Spinal cord (tissue), 10 donors: ENCODE measurements around the gene TRPM2. TPM values are rescaled to one million over a fixed set of nuclear protein-coding genes. Genes with fewer than 3 reads are reported as not detected.
A peak's percentile ranks its signal among the peaks of the same experiment; 100 is the strongest.

Experiments used
- DNase-seq, 6 donors: peaks; one replicate each; pipeline versions ENCODE4 v3.0.0 to v3.0.0-alpha.2; 2013 to 2015; ENCODE audit warnings: low spot score in 6 of 6, low read depth in 4 of 6
- H3K27ac ChIP-seq: one replicate; pipeline ENCODE4 v1.5.1; 2013; ENCODE audit warnings: low read depth, low read length, control low read depth
- H3K27me3 ChIP-seq: one replicate; pipeline ENCODE4 v1.6.1; 2013; ENCODE audit warnings: low read length; ENCODE audit not compliant: control insufficient read depth, insufficient read depth
- H3K36me3 ChIP-seq: one replicate; pipeline ENCODE4 v1.6.1; 2013; ENCODE audit warnings: low read length; ENCODE audit not compliant: control insufficient read depth, insufficient read depth
- H3K4me1 ChIP-seq: one replicate; pipeline ENCODE4 v1.6.1; 2013; ENCODE audit warnings: low read length; ENCODE audit not compliant: control insufficient read depth, insufficient read depth
- H3K4me3 ChIP-seq: one replicate; pipeline ENCODE4 v1.5.1; 2013; ENCODE audit warnings: low read depth, low read length, control low read depth
- H3K9me3 ChIP-seq: one replicate; pipeline ENCODE4 v1.6.1; 2013; ENCODE audit warnings: low read length; ENCODE audit not compliant: control insufficient read depth, insufficient read depth
- WGBS: methylation state at CpG from one replicate; pipeline ENCODE4 v1.1.5; 2013; ENCODE audit warnings: missing lambda C conversion rate; ENCODE audit not compliant: insufficient coverage; 5-methylcytosine and 5-hydroxymethylcytosine counted together
- polyA plus RNA-seq, 2 donors: library from polyadenylated mRNA; unstranded; fragments of 120-200 nt; gene quantifications; one replicate each; pipeline ENCODE4 v1.2.1, GENCODE V29; 2013; ENCODE audit not compliant: insufficient read length in 2 of 2
- total RNA-seq, 2 donors: library from RNA; depleted of rRNA in 1 of 2; stranded (reverse); fragments of 120-200 nt in 1 of 2; fragments of >200 nt in 1 of 2; gene quantifications; one replicate each; pipeline versions ENCODE4 v1.2.3 to v1.2.4, GENCODE V29; 2013 to 2014
- donor health status: healthy.

TRPM2 gene
- total and polyA plus RNA-seq, 4 donors: 4.0 to 21.4 (median 14.5) TPM

GRCh38 chr21:44455524-44456213, 102.2 kb downstream of the TRPM2 start:
- DNase-seq: peak in 2 of 6 donors; percentile 44 to 57
- H3K4me1 ChIP-seq: peaks cover 17% of the 10 kb centered on the region
- H3K27me3 ChIP-seq: no peaks in the 10 kb centered on the region
- peak overlapping the region; percentile 52 for H3K4me3 ChIP-seq
- WGBS: under 1% methylated on average over 69 of the region's 72 CpGs
- peaks cover 9% of the 10 kb centered on the region for H3K9me3 ChIP-seq
- H3K27ac ChIP-seq: no peak overlapping the region
- peaks cover 29% of the 10 kb centered on the region for H3K36me3 ChIP-seq

- Histone ChIP-seq H3K9me3 (peaks cover 9% of the 10 kb centered on the region), H3K4me3 (peak overlapping the region; percentile 52), H3K4me1 (peaks cover 17% of the 10 kb centered on the region), H3K27me3 (no peaks in the 10 kb centered on the region), H3K27ac (no peak overlapping the region), H3K36me3 (peaks cover 32% of the 10 kb centered on the region)
- WGBS: 66% methylated on average over 33 of the region's 35 CpGs
- peak in 1 of 6 donors; percentile 20 for DNase-seq
Measured at GRCh38 chr21:44456214-44456914, 102.9 kb downstream of the TRPM2 start.

GRCh38 chr21:44456915-44457736, 103.7 kb downstream of the TRPM2 start:
- WGBS: 95% methylated on average over 40 of the region's 44 CpGs

GRCh38 chr21:44458971-44459711, 105.7 kb downstream of the TRPM2 start:
- Histone ChIP-seq H3K4me1 (peaks cover 37% of the 10 kb centered on the region), H3K9me3 (peaks cover 7% of the 10 kb centered on the region), H3K36me3 (peaks cover 44% of the 10 kb centered on the region), H3K4me3 (no peak overlapping the region), H3K27me3 (no peaks in the 10 kb centered on the region), H3K27ac (no peak overlapping the region)
- DNase-seq: no peak
- 92% methylated on average over 18 of the region's 19 CpGs for WGBS

More at GRCh38 chr21:44456915-44457736, 103.7 kb downstream of the TRPM2 start:
- Histone ChIP-seq H3K4me3 (no peak overlapping the region), H3K27ac (no peak overlapping the region), H3K4me1 (peaks cover 18% of the 10 kb centered on the region), H3K27me3 (no peaks in the 10 kb centered on the region), H3K36me3 (peaks cover 38% of the 10 kb centered on the region), H3K9me3 (peaks cover 9% of the 10 kb centered on the region)
- DNase-seq: no peak

GRCh38 chr21:44459712-44460440, 106.5 kb downstream of the TRPM2 start:
- Histone ChIP-seq H3K4me1 (peaks cover 37% of the 10 kb centered on the region), H3K4me3 (no peak overlapping the region), H3K27me3 (no peaks in the 10 kb centered on the region), H3K27ac (no peak overlapping the region), H3K36me3 (peaks cover 47% of the 10 kb centered on the region), H3K9me3 (no peaks in the 10 kb centered on the region)
- no peak for DNase-seq
- 92% methylated on average over 12 of the region's 14 CpGs for WGBS

- peaks cover 47% of the 10 kb centered on the region for H3K36me3 ChIP-seq
- H3K4me1 ChIP-seq: peaks cover 35% of the 10 kb centered on the region
- no peak for DNase-seq
- H3K4me3 ChIP-seq: no peak overlapping the region
- no peak overlapping the region for H3K27ac ChIP-seq
- WGBS: 88% methylated on average over 8 of the region's 8 CpGs
- no peaks in the 10 kb centered on the region for H3K27me3 ChIP-seq
- H3K9me3 ChIP-seq: no peaks in the 10 kb centered on the region
Measured at GRCh38 chr21:44460441-44460755, 107.0 kb downstream of the TRPM2 start.

GRCh38 chr21:44461005-44461404, 107.6 kb downstream of the TRPM2 start:
- Histone ChIP-seq H3K4me1 (peaks cover 32% of the 10 kb centered on the region), H3K9me3 (no peaks in the 10 kb centered on the region), H3K4me3 (no peak overlapping the region), H3K36me3 (peaks cover 47% of the 10 kb centered on the region), H3K27me3 (no peaks in the 10 kb centered on the region), H3K27ac (no peak overlapping the region)
- WGBS: 97% methylated on average over 8 of the region's 8 CpGs
- DNase-seq: no peak

GRCh38 chr21:44461464-44462001, 108.1 kb downstream of the TRPM2 start:
- Histone ChIP-seq H3K27ac (no peak overlapping the region), H3K9me3 (no peaks in the 10 kb centered on the region), H3K4me1 (peaks cover 27% of the 10 kb centered on the region), H3K4me3 (no peak overlapping the region), H3K36me3 (peaks cover 48% of the 10 kb centered on the region), H3K27me3 (no peaks in the 10 kb centered on the region)
- 68% methylated on average over 12 of the region's 15 CpGs for WGBS
- DNase-seq: peak in 2 of 6 donors; percentile 11 to 26
